BLaER1 (cell line): ENCODE measurements around the gene BICRA.

Source experiments
- H3K27ac ChIP-seq: shearing (Covaris generic); formaldehyde crosslinking; 2 replicates; pipeline ENCODE4 v1.8.1; 2022
- H3K27me3 ChIP-seq: shearing (Covaris generic); formaldehyde crosslinking; 2 replicates; pipeline ENCODE4 v1.8.1; 2022
- H3K36me3 ChIP-seq: shearing (Covaris generic); formaldehyde crosslinking; 2 replicates; pipeline ENCODE4 v1.8.1; 2022
- H3K4me1 ChIP-seq: shearing (Covaris generic); formaldehyde crosslinking; 2 replicates; pipeline ENCODE4 v1.8.1; 2022
- H3K4me2 ChIP-seq: shearing (Covaris generic); formaldehyde crosslinking; 2 replicates; pipeline ENCODE4 v1.8.1; 2022
- H3K4me3 ChIP-seq: shearing (Covaris generic); formaldehyde crosslinking; 2 replicates; pipeline ENCODE4 v1.8.1; 2022
- H3K9ac ChIP-seq: shearing (Covaris generic); formaldehyde crosslinking; 2 replicates; pipeline ENCODE4 v1.8.1; 2022
- H3K9me3 ChIP-seq: shearing (Covaris generic); formaldehyde crosslinking; 2 replicates; pipeline ENCODE4 v1.8.1; 2022
- H4K20me1 ChIP-seq: shearing (Covaris generic); formaldehyde crosslinking; 2 replicates; pipeline ENCODE4 v1.8.1; 2022
- Cebpa-rat ChIP-seq: shearing (Covaris generic); IDR thresholded peaks from 2 replicates; pipeline ENCODE4 v1.8.1; 2022

Gene BICRA

GRCh38 chr19:47608969-47609905, at the start of gene BICRA:
Gene BICRA (plus strand): TSS chr19:47609134. CDS start chr19:47673575, 64,441 bp downstream.
- H3K4me2 ChIP-seq: peak within 1 kb of the TSS; percentile 87
- no peak for TF ChIP-seq Cebpa-rat
- peaks cover 45% of the 10 kb centered on the region for H4K20me1 ChIP-seq
- H3K9me3 ChIP-seq: no peaks in the 10 kb centered on the region
- no peaks in the 10 kb centered on the region for H3K36me3 ChIP-seq
- H3K4me3 ChIP-seq: peak within 1 kb of the TSS; percentile 100
- peak within 1 kb of the TSS; percentile 98 for H3K9ac ChIP-seq
- peaks cover 49% of the 10 kb centered on the region for H3K4me1 ChIP-seq
- no peaks in the 10 kb centered on the region for H3K27me3 ChIP-seq
- peak within 1 kb of the TSS; percentile 99 for H3K27ac ChIP-seq

GRCh38 chr19:47560999-47561398, 47.9 kb upstream of the BICRA start:
- Histone ChIP-seq H3K4me2 (no peak overlapping the region), H4K20me1 (no peaks in the 10 kb centered on the region), H3K4me1 (no peaks in the 10 kb centered on the region), H3K4me3 (no peak overlapping the region), H3K27ac (no peak overlapping the region), H3K36me3 (no peaks in the 10 kb centered on the region), H3K9me3 (no peaks in the 10 kb centered on the region), H3K9ac (no peak overlapping the region), H3K27me3 (no peaks in the 10 kb centered on the region)
- no peak for TF ChIP-seq Cebpa-rat

GRCh38 chr19:47561440-47562057, 47.4 kb upstream of the BICRA start:
- Histone ChIP-seq H4K20me1 (no peaks in the 10 kb centered on the region), H3K27me3 (no peaks in the 10 kb centered on the region), H3K4me2 (no peak overlapping the region), H3K36me3 (no peaks in the 10 kb centered on the region), H3K4me3 (no peak overlapping the region), H3K9ac (no peak overlapping the region), H3K27ac (no peak overlapping the region), H3K9me3 (no peaks in the 10 kb centered on the region), H3K4me1 (no peaks in the 10 kb centered on the region)
- TF ChIP-seq Cebpa-rat: no peak

GRCh38 chr19:47564081-47564480, 44.9 kb upstream of the BICRA start:
- no peak for TF ChIP-seq Cebpa-rat
- Histone ChIP-seq H3K4me2 (no peak overlapping the region), H3K4me3 (no peak overlapping the region), H3K9me3 (no peaks in the 10 kb centered on the region), H4K20me1 (no peaks in the 10 kb centered on the region), H3K27me3 (no peaks in the 10 kb centered on the region), H3K27ac (no peak overlapping the region), H3K4me1 (no peaks in the 10 kb centered on the region), H3K9ac (no peak overlapping the region), H3K36me3 (no peaks in the 10 kb centered on the region)

- H3K4me3 ChIP-seq: no peak overlapping the region
- no peak overlapping the region for H3K27ac ChIP-seq
- TF ChIP-seq Cebpa-rat: no peak
- no peaks in the 10 kb centered on the region for H3K36me3 ChIP-seq
- 0 out of 2 replicates have a peak, but pooled peaks cover 11% of the 10 kb centered on the region for H3K4me1 ChIP-seq
- H3K4me2 ChIP-seq: no peak overlapping the region
- H4K20me1 ChIP-seq: no peaks in the 10 kb centered on the region
- H3K9me3 ChIP-seq: no peaks in the 10 kb centered on the region
- H3K9ac ChIP-seq: no peak overlapping the region
- H3K27me3 ChIP-seq: no peaks in the 10 kb centered on the region
Observed at GRCh38 chr19:47569331-47569730, 39.6 kb upstream of the BICRA start.

- H3K27me3 ChIP-seq: no peaks in the 10 kb centered on the region
- H3K27ac ChIP-seq: no peak overlapping the region
- no peaks in the 10 kb centered on the region for H3K36me3 ChIP-seq
- TF ChIP-seq Cebpa-rat: no peak
- 0 out of 2 replicates have a peak, but pooled peaks cover 11% of the 10 kb centered on the region for H3K4me1 ChIP-seq
- no peak overlapping the region for H3K4me3 ChIP-seq
- H3K9me3 ChIP-seq: no peaks in the 10 kb centered on the region
- H4K20me1 ChIP-seq: no peaks in the 10 kb centered on the region
- no peak overlapping the region for H3K9ac ChIP-seq
- H3K4me2 ChIP-seq: no peak overlapping the region
Observed at GRCh38 chr19:47572635-47573034, 36.3 kb upstream of the BICRA start.

GRCh38 chr19:47573071-47574026, 35.6 kb upstream of the BICRA start, which contains the start of gene ZNF541:
Gene ZNF541 (minus strand): TSS chr19:47573148. CDS start chr19:47555856, 17,292 bp downstream.
- Histone ChIP-seq H3K27me3 (no peaks in the 10 kb centered on the region), H3K36me3 (no peaks in the 10 kb centered on the region), H4K20me1 (no peaks in the 10 kb centered on the region), H3K9me3 (no peaks in the 10 kb centered on the region), H3K4me3 (no peak within 1 kb of the TSS), H3K4me2 (no peak within 1 kb of the TSS), H3K9ac (no peak within 1 kb of the TSS), H3K4me1 (0 out of 2 replicates have a peak, but pooled peaks cover 11% of the 10 kb centered on the region), H3K27ac (no peak within 1 kb of the TSS)
- no peak for TF ChIP-seq Cebpa-rat

- no peak for TF ChIP-seq Cebpa-rat
- no peak overlapping the region for H3K9ac ChIP-seq
- H3K36me3 ChIP-seq: no peaks in the 10 kb centered on the region
- no peaks in the 10 kb centered on the region for H3K27me3 ChIP-seq
- no peak overlapping the region for H3K27ac ChIP-seq
- no peaks in the 10 kb centered on the region for H3K9me3 ChIP-seq
- H4K20me1 ChIP-seq: no peaks in the 10 kb centered on the region
- H3K4me3 ChIP-seq: no peak overlapping the region
- H3K4me2 ChIP-seq: no peak overlapping the region
- peaks cover 17% of the 10 kb centered on the region for H3K4me1 ChIP-seq
Observed at GRCh38 chr19:47580397-47580796, 28.5 kb upstream of the BICRA start.

GRCh38 chr19:47581605-47582319, 27.2 kb upstream of the BICRA start:
- Histone ChIP-seq H3K36me3 (no peaks in the 10 kb centered on the region), H3K4me2 (peak overlapping the region; percentile 55), H3K27ac (no peak overlapping the region), H3K4me1 (peaks cover 17% of the 10 kb centered on the region), H3K9ac (no peak overlapping the region), H3K4me3 (no peak overlapping the region), H4K20me1 (no peaks in the 10 kb centered on the region), H3K9me3 (0 out of 2 replicates have a peak, but pooled peaks cover 5% of the 10 kb centered on the region), H3K27me3 (no peaks in the 10 kb centered on the region)
- TF ChIP-seq Cebpa-rat: no peak
